CD4-positive, alpha-beta T cell (primary cell): ENCODE data around the gene ULK4. TPM values are rescaled to one million over a fixed set of nuclear protein-coding genes. Genes with fewer than 3 reads are reported as not detected.

Experiments
- ATAC-seq: fragments of 200-7000 bp; cut with Tn5 transposase; one replicate; pipeline ENCODE4 v1.10.0; 2022; ENCODE audit warnings: mild to moderate bottlenecking; ENCODE audit not compliant: poor library complexity
- CTCF ChIA-PET: fragments of 350-600 bp; sonication (Branson Sonifier 250); formaldehyde crosslinking; loops from one replicate; lab custom pipeline; 2021; ENCODE audit warnings: antibody characterized with exemption, inconsistent platforms; lab: Charles Lee
- POLR2A ChIA-PET: fragments of 350-600 bp; sonication (Branson Sonifier 250); formaldehyde crosslinking; loops from one replicate; lab custom pipeline; 2021; ENCODE audit warnings: antibody characterized with exemption, inconsistent platforms; lab: Charles Lee
- DNase-seq, 14 experiments: peaks; one replicate each; pipeline ENCODE4 v3.0.0-alpha.2; 2013 to 2020; ENCODE audit warnings: mixed read lengths in 2 of 14
- H3K27ac ChIP-seq, 2 donors: one replicate each; pipeline versions ENCODE4 v1.5.1 to v1.7.0; 2013; ENCODE audit warnings: low read length in 2 of 2, low read depth in 1 of 2, mild to moderate bottlenecking in 1 of 2
- H3K27me3 ChIP-seq, 2 experiments: 1 replicate in 1 of 2; 2 replicates in 1 of 2; pipeline versions ENCODE4 v1.6.1 to v1.7.0; 2013; ENCODE audit warnings: low read length in 2 of 2, control low read depth in 1 of 2, mild to moderate bottlenecking in 1 of 2, moderate library complexity in 1 of 2; ENCODE audit not compliant: insufficient read depth in 2 of 2, control insufficient read depth in 1 of 2
- H3K36me3 ChIP-seq: one replicate; pipeline ENCODE4 v1.6.1; 2013; ENCODE audit warnings: low read length, control low read depth; ENCODE audit not compliant: insufficient read depth
- H3K4me1 ChIP-seq: one replicate; pipeline ENCODE4 v1.6.1; 2013; ENCODE audit warnings: low read length, control low read depth; ENCODE audit not compliant: insufficient read depth
- H3K4me3 ChIP-seq: one replicate; pipeline ENCODE4 v1.5.1; 2013; ENCODE audit warnings: mild to moderate bottlenecking, low read length, moderate library complexity
- H3K9me3 ChIP-seq, 2 experiments: 1 replicate in 1 of 2; 2 replicates in 1 of 2; pipeline versions ENCODE4 v1.6.1 to v1.7.0; 2013; ENCODE audit warnings: low read length in 2 of 2, mild to moderate bottlenecking in 2 of 2, control low read depth in 1 of 2, moderate library complexity in 1 of 2; ENCODE audit not compliant: control insufficient read depth in 1 of 2, insufficient read depth in 1 of 2
- H3K27ac Mint-ChIP-seq: one replicate; pipeline ENCODE4 v1.8.0; 2020; ENCODE audit warnings: mixed read lengths
- H3K27me3 Mint-ChIP-seq: one replicate; pipeline ENCODE4 v1.8.0; 2021; ENCODE audit warnings: mixed read lengths
- H3K36me3 Mint-ChIP-seq: one replicate; pipeline ENCODE4 v1.8.0; 2021; ENCODE audit warnings: low read depth, mixed read lengths
- H3K4me1 Mint-ChIP-seq: one replicate; pipeline ENCODE4 v1.8.0; 2021; ENCODE audit warnings: low read depth, mixed read lengths
- H3K4me3 Mint-ChIP-seq: one replicate; pipeline ENCODE4 v1.8.0; 2020; ENCODE audit warnings: mild to moderate bottlenecking, mixed read lengths
- H3K9me3 Mint-ChIP-seq: one replicate; pipeline ENCODE4 v1.8.0; 2020; ENCODE audit warnings: mixed read lengths
- CTCF ChIP-seq: fragments of 200-600 bp; IDR thresholded peaks from one replicate; pipeline ENCODE4 v1.8.0; 2022; ENCODE audit warnings: antibody characterized with exemption, mild to moderate bottlenecking
- intact Hi-C, 2 experiments: fragments of 100-400 bp; cut with DNase I in 1 of 2; cut with micrococcal nuclease in 1 of 2; formaldehyde crosslinking; loops; one replicate each; pipeline versions ENCODE4 v1.15.1 to v1.9.0; 2023 to 2025; cut with DNase I, micrococcal nuclease
- total RNA-seq, 174 experiments: library from RNA in 2 of 174; stranded (reverse) in 2 of 174; gene quantifications; one replicate each; pipeline ENCODE4 v1.2.3 and lab custom pipeline; 2021 to 2026

The ULK4 gene
- total RNA-seq, 2 experiments from 2014 or later = 23.8 to 28.6 TPM

DNA sequence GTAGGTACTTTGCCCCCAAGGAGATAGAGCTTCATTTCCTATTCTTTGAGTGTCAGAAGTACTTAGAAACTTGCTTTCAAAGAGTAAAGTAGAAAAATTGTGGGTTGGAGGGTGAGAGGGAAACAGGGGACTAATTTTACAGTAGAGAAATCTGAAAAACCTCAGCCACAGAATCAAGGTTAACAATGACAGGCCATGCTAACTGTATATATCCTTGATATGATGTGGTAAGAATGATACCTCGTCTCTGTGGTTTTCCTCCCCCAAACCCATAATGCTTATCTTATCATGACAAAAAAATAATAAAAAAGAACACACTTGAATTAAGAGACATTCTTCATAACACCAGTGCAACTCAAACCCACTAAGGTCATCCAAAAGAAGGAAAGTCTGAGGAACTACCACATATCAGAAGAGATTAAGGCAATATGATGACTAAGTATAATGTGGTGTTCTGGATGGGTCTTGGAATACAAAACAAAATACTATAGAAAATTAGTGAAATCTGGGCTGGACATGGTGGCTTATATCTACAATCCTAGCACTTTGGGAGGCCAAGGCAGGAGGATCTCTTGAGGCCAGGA is 360.4 kb downstream of the ULK4 start:
- POLR2A ChIA-PET = no interaction called here
- no peak overlapping the region for H3K27ac Mint-ChIP-seq
- Histone ChIP-seq H3K9me3 (no peaks in the 10 kb centered on the region), H3K4me1 (no peaks in the 10 kb centered on the region), H3K27me3 (no peaks in the 10 kb centered on the region), H3K4me3 (no peak overlapping the region), H3K27ac (no peak overlapping the region), H3K36me3 (no peaks in the 10 kb centered on the region)
- DNase-seq (no peak), ATAC-seq (no peak)
- H3K4me3 Mint-ChIP-seq = no peak overlapping the region
- CTCF ChIA-PET = no interaction called here
- H3K36me3 Mint-ChIP-seq = no peaks in the 10 kb centered on the region
- no peaks in the 10 kb centered on the region for H3K27me3 Mint-ChIP-seq
- no peak for TF ChIP-seq CTCF
- no peaks in the 10 kb centered on the region for H3K4me1 Mint-ChIP-seq
- H3K9me3 Mint-ChIP-seq = no peaks in the 10 kb centered on the region
- intact Hi-C loops = no loop called here

DNA sequence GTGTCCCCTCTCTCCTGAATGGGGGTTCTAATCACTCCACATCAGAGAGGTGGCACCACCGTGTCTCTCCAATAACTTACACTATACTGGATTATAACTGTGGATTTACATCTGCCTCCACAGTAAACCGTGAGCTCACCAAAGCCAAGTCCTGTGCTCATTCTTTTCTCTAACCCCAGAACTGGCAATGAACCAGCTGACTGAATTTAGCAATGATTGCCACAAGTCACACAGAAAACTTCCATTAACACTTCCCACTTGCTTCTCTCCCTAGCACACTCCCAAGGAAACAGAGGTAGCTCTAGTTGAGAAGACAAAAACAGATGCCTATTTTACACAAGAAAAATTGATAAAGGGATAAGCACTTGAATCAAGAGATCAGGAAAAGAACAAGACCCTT is 361.3 kb downstream of the ULK4 start:
- no peak overlapping the region for H3K4me3 Mint-ChIP-seq
- no peak overlapping the region for H3K4me3 ChIP-seq
- H3K27ac Mint-ChIP-seq = no peak overlapping the region
- ChIA-PET CTCF (no interaction called here), POLR2A (no interaction called here)
- H3K4me1 Mint-ChIP-seq = no peaks in the 10 kb centered on the region
- no peak overlapping the region for H3K27ac ChIP-seq
- H3K9me3 ChIP-seq = no peaks in the 10 kb centered on the region
- H3K9me3 Mint-ChIP-seq = no peaks in the 10 kb centered on the region
- DNase-seq (no peak), ATAC-seq (no peak)
- TF ChIP-seq CTCF = no peak
- intact Hi-C loops = no loop called here
- no peaks in the 10 kb centered on the region for H3K4me1 ChIP-seq
- no peaks in the 10 kb centered on the region for H3K27me3 ChIP-seq
- no peaks in the 10 kb centered on the region for H3K36me3 Mint-ChIP-seq
- no peaks in the 10 kb centered on the region for H3K36me3 ChIP-seq
- H3K27me3 Mint-ChIP-seq = no peaks in the 10 kb centered on the region

DNA sequence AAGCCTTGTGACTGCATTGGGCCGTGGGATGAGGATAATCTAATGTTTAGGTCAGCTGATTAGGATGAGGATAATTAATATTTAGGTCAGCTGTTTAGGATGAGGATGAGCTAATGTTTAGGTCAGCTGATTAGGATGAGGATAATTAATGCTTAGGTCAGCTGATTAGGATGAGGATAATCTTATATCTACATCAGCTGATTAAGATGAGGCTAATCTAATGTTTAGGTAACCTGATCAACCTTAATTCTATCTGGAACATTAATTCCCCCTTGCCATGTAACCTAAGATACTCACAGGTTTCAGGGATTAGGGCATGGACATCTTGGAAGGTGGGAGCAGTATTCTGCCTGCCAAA is 362.8 kb downstream of the ULK4 start:
- Histone ChIP-seq H3K4me3 (no peak overlapping the region), H3K36me3 (no peaks in the 10 kb centered on the region), H3K9me3 (no peaks in the 10 kb centered on the region), H3K4me1 (no peaks in the 10 kb centered on the region), H3K27me3 (no peaks in the 10 kb centered on the region), H3K27ac (no peak overlapping the region)
- no peaks in the 10 kb centered on the region for H3K36me3 Mint-ChIP-seq
- no peak for TF ChIP-seq CTCF
- ChIA-PET CTCF (no interaction called here), POLR2A (no interaction called here)
- H3K27me3 Mint-ChIP-seq = no peaks in the 10 kb centered on the region
- intact Hi-C loops = no loop called here
- H3K9me3 Mint-ChIP-seq = no peaks in the 10 kb centered on the region
- no peak overlapping the region for H3K27ac Mint-ChIP-seq
- DNase-seq = no peak
- H3K4me1 Mint-ChIP-seq = no peaks in the 10 kb centered on the region
- H3K4me3 Mint-ChIP-seq = no peak overlapping the region
- ATAC-seq = no peak
